ENCODE results near the gene CHRNA3. TPM values are rescaled to one million over a fixed set of nuclear protein-coding genes. Genes with fewer than 3 reads are reported as not detected.

Gene CHRNA3
- total RNA-seq, 1 donor from 2014 or later = not detected

DNA sequence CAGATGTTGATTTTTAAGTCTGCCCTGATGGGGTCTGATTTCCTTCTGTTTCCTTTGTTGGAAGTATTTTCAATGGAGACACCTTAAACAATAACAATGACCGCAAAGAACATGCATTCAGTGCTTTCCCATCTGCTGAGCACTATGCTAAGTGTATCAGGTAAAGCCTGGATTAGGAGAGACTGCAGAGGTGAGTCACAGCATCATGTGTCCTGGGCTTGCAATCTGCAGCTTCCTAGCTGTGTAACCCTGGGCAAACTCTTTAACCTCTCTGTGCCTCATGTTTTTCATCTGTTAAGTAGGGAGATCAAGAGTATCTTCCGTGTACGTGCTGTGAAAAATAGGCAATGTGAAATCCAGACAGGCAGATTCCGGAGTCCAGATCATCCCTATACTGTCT, 33.5 kb upstream of the CHRNA3 start:
- H3K4me3 Mint-ChIP-seq (ENCODE audit: unreplicated experiment) = no peak overlapping the region
- H3K9me3 Mint-ChIP-seq (ENCODE audit: low read depth) = no peaks in the 10 kb centered on the region
- no peak for DNase-seq (ENCODE audit: low spot score)
- H3K36me3 Mint-ChIP-seq (ENCODE audit: low read depth) = no peaks in the 10 kb centered on the region
- TF ChIP-seq, protein P1, sequence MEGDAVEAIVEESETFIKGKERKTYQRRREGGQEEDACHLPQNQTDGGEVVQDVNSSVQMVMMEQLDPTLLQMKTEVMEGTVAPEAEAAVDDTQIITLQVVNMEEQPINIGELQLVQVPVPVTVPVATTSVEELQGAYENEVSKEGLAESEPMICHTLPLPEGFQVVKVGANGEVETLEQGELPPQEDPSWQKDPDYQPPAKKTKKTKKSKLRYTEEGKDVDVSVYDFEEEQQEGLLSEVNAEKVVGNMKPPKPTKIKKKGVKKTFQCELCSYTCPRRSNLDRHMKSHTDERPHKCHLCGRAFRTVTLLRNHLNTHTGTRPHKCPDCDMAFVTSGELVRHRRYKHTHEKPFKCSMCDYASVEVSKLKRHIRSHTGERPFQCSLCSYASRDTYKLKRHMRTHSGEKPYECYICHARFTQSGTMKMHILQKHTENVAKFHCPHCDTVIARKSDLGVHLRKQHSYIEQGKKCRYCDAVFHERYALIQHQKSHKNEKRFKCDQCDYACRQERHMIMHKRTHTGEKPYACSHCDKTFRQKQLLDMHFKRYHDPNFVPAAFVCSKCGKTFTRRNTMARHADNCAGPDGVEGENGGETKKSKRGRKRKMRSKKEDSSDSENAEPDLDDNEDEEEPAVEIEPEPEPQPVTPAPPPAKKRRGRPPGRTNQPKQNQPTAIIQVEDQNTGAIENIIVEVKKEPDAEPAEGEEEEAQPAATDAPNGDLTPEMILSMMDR (IDR thresholded peaks at IDR 0.05) = no peak
- no peak overlapping the region for H3K27ac Mint-ChIP-seq (ENCODE audit: unreplicated experiment)
- peaks cover 35% of the 10 kb centered on the region for H3K27me3 Mint-ChIP-seq (ENCODE audit: low read depth)
- no peaks in the 10 kb centered on the region for H3K4me1 Mint-ChIP-seq (ENCODE audit: low read depth)

DNA sequence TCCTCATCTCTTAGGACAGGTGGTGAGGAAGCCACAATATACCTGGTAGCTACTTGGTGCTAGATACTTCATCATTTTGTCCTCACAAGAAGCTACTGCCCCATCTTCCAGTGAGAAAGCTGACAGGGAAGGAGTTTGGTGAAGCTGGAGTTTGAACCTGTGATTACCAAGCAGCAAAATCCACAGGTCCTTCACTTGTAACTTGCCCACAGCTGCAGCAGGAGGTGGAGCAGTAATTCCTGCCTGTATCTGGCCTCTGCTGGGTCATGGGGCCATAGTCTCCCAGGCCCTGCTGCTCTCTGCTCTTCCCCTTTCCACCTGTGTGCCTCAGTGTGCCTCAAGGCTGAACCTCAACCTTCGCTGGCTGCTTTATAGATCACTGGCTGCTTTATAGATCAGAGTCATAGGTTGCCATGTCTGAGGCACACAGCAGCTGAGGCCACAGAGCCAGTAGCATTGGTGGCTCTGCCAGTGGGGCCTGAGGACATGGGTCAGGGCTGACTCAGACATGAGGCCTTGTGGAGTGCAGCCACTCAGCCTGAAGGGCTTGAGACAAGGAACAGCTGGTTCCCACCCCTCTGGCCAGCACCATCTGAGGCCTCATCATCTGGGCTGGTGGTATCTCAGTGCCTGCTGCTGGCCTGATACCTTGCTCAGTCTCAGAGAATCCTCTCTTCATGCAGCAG, 31.3 kb upstream of the CHRNA3 start:
- Mint-ChIP-seq H3K27me3 (ENCODE audit: low read depth) (peaks cover 32% of the 10 kb centered on the region), H3K27ac (ENCODE audit: unreplicated experiment) (no peak overlapping the region), H3K4me1 (ENCODE audit: low read depth) (no peaks in the 10 kb centered on the region), H3K4me3 (ENCODE audit: unreplicated experiment) (no peak overlapping the region), H3K9me3 (ENCODE audit: low read depth) (no peaks in the 10 kb centered on the region), H3K36me3 (ENCODE audit: low read depth) (no peaks in the 10 kb centered on the region)
- TF ChIP-seq, protein P1 (IDR thresholded peaks at IDR 0.05) = no peak
- no peak for DNase-seq (ENCODE audit: low spot score)

GRCh38 chr15:78651007-78651406, 30.2 kb upstream of the CHRNA3 start:
- DNase-seq (ENCODE audit: low spot score) = no peak
- Mint-ChIP-seq H3K4me3 (ENCODE audit: unreplicated experiment) (no peak overlapping the region), H3K9me3 (ENCODE audit: low read depth) (no peaks in the 10 kb centered on the region), H3K27me3 (ENCODE audit: low read depth) (peaks cover 24% of the 10 kb centered on the region), H3K36me3 (ENCODE audit: low read depth) (no peaks in the 10 kb centered on the region), H3K4me1 (ENCODE audit: low read depth) (no peaks in the 10 kb centered on the region), H3K27ac (ENCODE audit: unreplicated experiment) (no peak overlapping the region)
- TF ChIP-seq, protein P1 (IDR thresholded peaks at IDR 0.05) = no peak

DNA sequence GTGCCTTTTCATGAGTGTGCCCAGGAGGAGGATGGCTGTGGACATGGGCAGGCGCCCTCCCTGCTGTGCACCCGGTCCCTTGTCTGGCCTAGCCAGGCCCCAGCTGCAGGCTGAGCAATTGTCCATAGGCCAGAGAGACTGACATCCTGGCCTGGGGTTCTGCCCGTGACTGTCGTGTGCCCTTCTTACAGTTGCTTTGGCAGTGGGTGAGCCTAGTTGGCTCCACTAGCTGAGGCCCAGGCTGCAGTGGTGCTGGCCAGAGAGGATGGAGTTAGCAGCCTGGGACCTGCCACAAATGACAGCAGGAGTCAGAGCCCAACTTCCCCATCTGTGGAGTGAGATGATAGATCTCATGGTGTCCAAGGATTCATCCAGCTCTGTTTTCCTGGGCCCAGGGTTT, 29.2 kb upstream of the CHRNA3 start:
- TF ChIP-seq, protein P1 (IDR thresholded peaks at IDR 0.05) = no peak
- Mint-ChIP-seq H3K27ac (ENCODE audit: unreplicated experiment) (no peak overlapping the region), H3K36me3 (ENCODE audit: low read depth) (no peaks in the 10 kb centered on the region), H3K4me3 (ENCODE audit: unreplicated experiment) (no peak overlapping the region), H3K4me1 (ENCODE audit: low read depth) (no peaks in the 10 kb centered on the region), H3K27me3 (ENCODE audit: low read depth) (peaks cover 20% of the 10 kb centered on the region), H3K9me3 (ENCODE audit: low read depth) (no peaks in the 10 kb centered on the region)
- DNase-seq (ENCODE audit: low spot score) = no peak

DNA sequence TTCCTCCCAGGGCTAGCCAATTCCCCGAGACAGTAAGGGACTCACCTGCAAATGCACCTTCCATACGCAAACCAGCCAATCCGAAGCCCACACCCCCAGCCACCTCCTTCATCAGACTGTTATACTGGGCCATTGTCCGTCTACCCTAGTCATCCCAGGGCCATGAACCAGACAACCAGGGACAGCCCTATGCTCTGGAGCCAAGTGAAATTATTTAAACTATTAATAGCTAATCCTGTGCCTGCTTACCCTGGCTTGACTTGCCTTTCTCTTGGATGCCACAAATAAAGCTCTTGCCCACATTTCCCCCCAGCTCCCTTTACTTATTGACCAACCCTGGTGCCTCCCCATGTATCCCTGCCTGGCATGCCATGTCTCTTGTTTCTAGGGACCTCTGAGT, 24.2 kb upstream of the CHRNA3 start:
- no peaks in the 10 kb centered on the region for H3K9me3 Mint-ChIP-seq (ENCODE audit: low read depth)
- no peak overlapping the region for H3K27ac Mint-ChIP-seq (ENCODE audit: unreplicated experiment)
- H3K4me1 Mint-ChIP-seq (ENCODE audit: low read depth) = peaks cover 4% of the 10 kb centered on the region
- no peaks in the 10 kb centered on the region for H3K36me3 Mint-ChIP-seq (ENCODE audit: low read depth)
- no peaks in the 10 kb centered on the region for H3K27me3 Mint-ChIP-seq (ENCODE audit: low read depth)
- TF ChIP-seq, protein P1 (IDR thresholded peaks at IDR 0.05) = no peak
- no peak overlapping the region for H3K4me3 Mint-ChIP-seq (ENCODE audit: unreplicated experiment)
- no peak for DNase-seq (ENCODE audit: low spot score)

Measured in chondrocyte (in vitro differentiated cells).